H9 (cell line): ENCODE data around the gene CCDC85A. TPM values are rescaled to one million over a fixed set of nuclear protein-coding genes. Genes with fewer than 3 reads are reported as not detected.

Experiments used
- DNase-seq: peaks from one replicate; pipeline ENCODE4 v3.0.0-alpha.2; 2017
- H2AFZ ChIP-seq: one replicate; pipeline ENCODE4 v1.6.1; 2013; ENCODE audit warnings: mild to moderate bottlenecking, low read length, control low read depth, moderate library complexity
- H2AK5ac ChIP-seq: 2 replicates; pipeline ENCODE4 v1.6.1; 2013; ENCODE audit warnings: low read length, control low read depth, mixed read lengths; ENCODE audit not compliant: insufficient read length
- H2BK120ac ChIP-seq: one replicate; pipeline ENCODE4 v1.6.1; 2013; ENCODE audit warnings: low read depth, mild to moderate bottlenecking, low read length, control low read depth, inconsistent platforms; ENCODE audit not compliant: poor library complexity, severe bottlenecking
- H2BK12ac ChIP-seq: 2 replicates; pipeline ENCODE4 v1.6.1; 2013; ENCODE audit warnings: low read length, control low read depth, mixed read lengths, low read depth; ENCODE audit not compliant: insufficient read length
- H2BK15ac ChIP-seq: 2 replicates; pipeline ENCODE4 v1.6.1; 2013; ENCODE audit warnings: low read depth, low read length, control low read depth
- H2BK20ac ChIP-seq: one replicate; pipeline ENCODE4 v1.6.1; 2013; ENCODE audit warnings: low read depth, mild to moderate bottlenecking, low read length, control low read depth, inconsistent platforms; ENCODE audit not compliant: poor library complexity, severe bottlenecking
- H2BK5ac ChIP-seq: 2 replicates; pipeline ENCODE4 v1.6.1; 2013; ENCODE audit warnings: low read length, control low read depth, mixed read lengths; ENCODE audit not compliant: insufficient read length
- H3K14ac ChIP-seq: 2 replicates; pipeline ENCODE4 v1.6.1; 2013; ENCODE audit warnings: low read length, control low read depth; ENCODE audit not compliant: insufficient read depth
- H3K18ac ChIP-seq: 2 replicates; pipeline ENCODE4 v1.6.1; 2013; ENCODE audit warnings: low read depth, mild to moderate bottlenecking, mixed read lengths, low read length, control low read depth; ENCODE audit not compliant: insufficient read length
- H3K23ac ChIP-seq: 2 replicates; pipeline ENCODE4 v1.6.1; 2013; ENCODE audit warnings: low read length, control low read depth, mixed read lengths, low read depth; ENCODE audit not compliant: insufficient read length
- H3K23me2 ChIP-seq: 2 replicates; pipeline ENCODE4 v1.6.1; 2013; ENCODE audit warnings: low read depth, mild to moderate bottlenecking, mixed read lengths, low read length, control low read depth; ENCODE audit not compliant: insufficient read length, poor library complexity, severe bottlenecking
- H3K27ac ChIP-seq: 2 replicates; pipeline ENCODE4 v1.5.1; 2013; ENCODE audit warnings: low read length, control low read depth, mixed read lengths, low read depth; ENCODE audit not compliant: insufficient read length
- H3K27me3 ChIP-seq: 2 replicates; pipeline ENCODE4 v1.6.1; 2013; ENCODE audit warnings: low read length, control low read depth, inconsistent platforms; ENCODE audit not compliant: insufficient read depth
- H3K4ac ChIP-seq: 2 replicates; pipeline ENCODE4 v1.6.1; 2013; ENCODE audit warnings: low read depth, mild to moderate bottlenecking, control low read depth, inconsistent platforms, low read length, moderate library complexity
- H3K4me1 ChIP-seq: 2 replicates; pipeline ENCODE4 v1.6.1; 2013; ENCODE audit warnings: low read length, control low read depth, inconsistent platforms; ENCODE audit not compliant: insufficient read depth
- H3K4me2 ChIP-seq: 2 replicates; pipeline ENCODE4 v1.6.1; 2013; ENCODE audit warnings: low read length, control low read depth, mixed read lengths; ENCODE audit not compliant: insufficient read length, insufficient read depth
- H3K56ac ChIP-seq: 2 replicates; pipeline ENCODE4 v1.6.1; 2013; ENCODE audit warnings: low read depth, mild to moderate bottlenecking, mixed read lengths, low read length, control low read depth; ENCODE audit not compliant: insufficient read length
- H3K79me1 ChIP-seq: 2 replicates; pipeline ENCODE4 v1.6.1; 2013; ENCODE audit warnings: low read depth, mild to moderate bottlenecking, moderate library complexity, low read length, control low read depth, inconsistent platforms; ENCODE audit not compliant: insufficient read depth, poor library complexity, severe bottlenecking
- H3K79me2 ChIP-seq: 2 replicates; pipeline ENCODE4 v1.6.1; 2013; ENCODE audit warnings: low read length, control low read depth, inconsistent platforms; ENCODE audit not compliant: insufficient read depth
- H3K9ac ChIP-seq: 2 replicates; pipeline ENCODE4 v1.6.1; 2013; ENCODE audit warnings: low read length, control low read depth, mixed read lengths; ENCODE audit not compliant: insufficient read length; ENCODE audit errors: extremely low read depth
- H3K9me3 ChIP-seq: one replicate; pipeline ENCODE4 v1.6.1; 2013; ENCODE audit warnings: low read depth, low read length, inconsistent platforms; ENCODE audit not compliant: control insufficient read depth
- H3T11ph ChIP-seq: one replicate; pipeline ENCODE4 v1.6.1; 2013; ENCODE audit warnings: mild to moderate bottlenecking, low read length, control low read depth, inconsistent platforms
- H4K20me1 ChIP-seq: one replicate; pipeline ENCODE4 v1.6.1; 2013; ENCODE audit not compliant: control insufficient read depth, insufficient read length, insufficient read depth
- H4K5ac ChIP-seq: 2 replicates; pipeline ENCODE4 v1.6.1; 2013; ENCODE audit warnings: low read depth, mild to moderate bottlenecking, mixed read lengths, low read length, control low read depth; ENCODE audit not compliant: insufficient read length
- H4K8ac ChIP-seq: replicated peaks from 2 replicates; pipeline ENCODE4 v1.6.1; 2013; ENCODE audit warnings: low read length, control low read depth, mixed read lengths, low read depth; ENCODE audit not compliant: insufficient read length
- H4K91ac ChIP-seq: 2 replicates; pipeline ENCODE4 v1.6.1; 2013; ENCODE audit warnings: low read depth, mild to moderate bottlenecking, moderate library complexity, mixed read lengths, low read length, control low read depth; ENCODE audit not compliant: insufficient read length
- H3K27ac Mint-ChIP-seq, 3 experiments: 2 replicates in 2 of 3; 3 replicates in 1 of 3; pipeline ENCODE4 v1.8.0; 2020 to 2021; ENCODE audit warnings: mixed read lengths in 3 of 3, mild to moderate bottlenecking in 1 of 3, moderate library complexity in 1 of 3
- H3K27me3 Mint-ChIP-seq: 2 replicates; pipeline ENCODE4 v1.8.0; 2021; ENCODE audit warnings: low read depth, mild to moderate bottlenecking, moderate library complexity, mixed read lengths
- H3K36me3 Mint-ChIP-seq, 3 experiments: 2 replicates in 2 of 3; 3 replicates in 1 of 3; pipeline ENCODE4 v1.8.0; 2020 to 2021; ENCODE audit warnings: low read depth in 3 of 3, mixed read lengths in 3 of 3; ENCODE audit not compliant: insufficient read depth in 1 of 3
- H3K4me1 Mint-ChIP-seq, 2 experiments: 2 replicates each; pipeline ENCODE4 v1.8.0; 2020; ENCODE audit warnings: mixed read lengths in 2 of 2
- H3K4me3 Mint-ChIP-seq, 2 experiments: 2 replicates in 1 of 2; 3 replicates in 1 of 2; pipeline ENCODE4 v1.8.0; 2020 to 2021; ENCODE audit warnings: mild to moderate bottlenecking in 2 of 2, mixed read lengths in 2 of 2, moderate library complexity in 1 of 2
- H3K9me3 Mint-ChIP-seq, 2 experiments: 2 replicates in 1 of 2; 3 replicates in 1 of 2; pipeline ENCODE4 v1.8.0; 2020; ENCODE audit warnings: mild to moderate bottlenecking in 2 of 2, mixed read lengths in 2 of 2, moderate library complexity in 1 of 2
- CTCF ChIP-seq: fragments of 200-600 bp; sonication (generic); conservative IDR thresholded peaks from 3 replicates; pipeline ENCODE4 v1.8.0; 2021; ENCODE audit warnings: antibody characterized with exemption, mild to moderate bottlenecking
- WGBS: extraction: QIAGEN DNeasy Blood & Tissue Kit; methylation state at CpG from one replicate; pipeline ENCODE4 v1.1.7; 2013; ENCODE audit warnings: missing lambda C conversion rate, low lambda C conversion rate, mixed read lengths; ENCODE audit not compliant: insufficient read length; ENCODE audit errors: extremely low coverage; 5-methylcytosine and 5-hydroxymethylcytosine counted together
- total RNA-seq: library from RNA; stranded (reverse); gene quantifications from 2 replicates; pipeline ENCODE4 v1.2.1, GENCODE V29; 2021

Gene CCDC85A
- total RNA-seq, 1 experiment from 2014 or later = 0.17 TPM

DNA sequence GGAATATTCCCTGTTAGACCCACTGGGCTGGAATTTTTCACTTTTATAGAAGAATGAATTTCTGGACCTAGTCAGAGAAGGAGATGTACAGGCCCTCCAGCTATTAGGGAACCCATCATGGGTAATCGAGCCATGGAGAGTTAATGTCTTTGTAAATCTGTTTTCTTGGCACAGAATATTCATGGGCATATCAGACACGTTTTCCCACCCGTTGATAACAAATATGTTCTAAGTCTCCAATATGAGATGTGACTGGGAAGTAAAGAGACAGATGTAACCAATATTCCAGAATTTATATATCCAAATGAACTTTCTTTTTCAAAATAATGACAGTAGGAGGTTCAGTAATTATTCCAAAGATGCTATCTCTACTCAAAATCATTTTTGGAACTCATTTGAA is 38.7 kb downstream of the CCDC85A start:
- Histone ChIP-seq H2BK120ac (no peak overlapping the region), H2AFZ (no peak overlapping the region), H3K9ac (no peak overlapping the region), H4K5ac (no peak overlapping the region), H3K4me2 (no peak overlapping the region), H3K23ac (no peak overlapping the region), H3K14ac (no peak overlapping the region), H3K9me3 (no peaks in the 10 kb centered on the region), H3K79me1 (no peaks in the 10 kb centered on the region), H3K27me3 (no peaks in the 10 kb centered on the region), H4K8ac (no peak overlapping the region), H2BK5ac (no peak overlapping the region), H4K91ac (no peak overlapping the region), H4K20me1 (no peaks in the 10 kb centered on the region), H3K27ac (no peak overlapping the region), H2BK15ac (no peak overlapping the region), H2BK20ac (no peak overlapping the region), H2BK12ac (no peak overlapping the region), H3K56ac (no peak overlapping the region), H3T11ph (no peak overlapping the region), H3K4ac (no peak overlapping the region), H3K79me2 (no peaks in the 10 kb centered on the region), H2AK5ac (no peak overlapping the region), H3K18ac (no peak overlapping the region), H3K23me2 (no peaks in the 10 kb centered on the region), H3K4me1 (no peaks in the 10 kb centered on the region)
- Mint-ChIP-seq H3K4me1 (no peaks in the 10 kb centered on the region), H3K27ac (no peak overlapping the region), H3K36me3 (no peaks in the 10 kb centered on the region), H3K27me3 (peaks cover 2% of the 10 kb centered on the region; the same call in 1 of the 2 replicates), H3K4me3 (no peak overlapping the region), H3K9me3 (peaks cover 3 to 5% of the 10 kb centered on the region in 2 experiments; a peak in 1 of 5 replicates)
- no peak for TF ChIP-seq CTCF
- no peak for DNase-seq
- no CpG with 5 or more reads among the region's 3 CpGs for whole genome bisulfite sequencing
